Neural cell (in vitro differentiated cells): Measurements from ENCODE around the gene IRX6. TPM values are rescaled to one million over a fixed set of nuclear protein-coding genes. Genes with fewer than 3 reads are reported as not detected.

Experiments
- H2AFZ ChIP-seq: fragments of 200-600, 300-800 bp; sonication (generic), shearing (Covaris generic); 2 replicates; pipeline ENCODE4 v1.6.0; 2014; ENCODE audit warnings: low read depth, mild to moderate bottlenecking, antibody characterized with exemption, low read length, moderate library complexity
- H3F3A ChIP-seq: fragments of 200-600 bp; shearing (Covaris generic); 2 replicates; pipeline ENCODE4 v1.6.1; 2016; ENCODE audit warnings: mild to moderate bottlenecking, moderate library complexity, mixed read lengths, antibody characterized with exemption, low read length; ENCODE audit not compliant: insufficient read depth, poor library complexity, severe bottlenecking
- H3K27ac ChIP-seq: fragments of 200-600, 300-800 bp; sonication (generic), shearing (Covaris generic); 2 replicates; pipeline ENCODE4 v1.5.1; 2014; ENCODE audit warnings: mild to moderate bottlenecking, low read length, moderate library complexity
- H3K27me3 ChIP-seq: fragments of 300-800, 200-600 bp; sonication (generic), shearing (Covaris generic); 2 replicates; pipeline ENCODE4 v1.6.0; 2014; ENCODE audit warnings: mild to moderate bottlenecking, low read depth, low read length, moderate library complexity; ENCODE audit not compliant: insufficient read depth
- H3K36me3 ChIP-seq: fragments of 300-800, 200-600 bp; sonication (generic), shearing (Covaris generic); 2 replicates; pipeline ENCODE4 v1.5.1; 2014; ENCODE audit warnings: mild to moderate bottlenecking, antibody characterized with exemption, low read length, moderate library complexity; ENCODE audit not compliant: insufficient read depth
- H3K4me2 ChIP-seq: fragments of 300-800, 200-600 bp; sonication (generic), shearing (Covaris generic); 2 replicates; pipeline ENCODE4 v1.6.0; 2014; ENCODE audit warnings: mild to moderate bottlenecking, low read length
- H3K4me3 ChIP-seq: fragments of 300-800, 200-600 bp; sonication (generic), shearing (Covaris generic); 2 replicates; pipeline ENCODE4 v1.5.1; 2014; ENCODE audit warnings: mild to moderate bottlenecking, low read length, moderate library complexity
- H3K79me2 ChIP-seq: fragments of 200-600 bp; shearing (Covaris generic); replicated peaks from 2 replicates; pipeline ENCODE4 v1.6.0; 2014; ENCODE audit warnings: mild to moderate bottlenecking, low read length, moderate library complexity; ENCODE audit not compliant: insufficient read depth
- H3K9ac ChIP-seq: fragments of 300-800, 200-600 bp; sonication (generic), shearing (Covaris generic); 2 replicates; pipeline ENCODE4 v1.6.1; 2016; ENCODE audit warnings: mild to moderate bottlenecking, low read length, mixed read lengths
- H3K9me2 ChIP-seq: fragments of 200-600 bp; shearing (Covaris generic); 2 replicates; pipeline ENCODE4 v1.6.1; 2016; ENCODE audit warnings: mild to moderate bottlenecking, low read length, mixed read lengths; ENCODE audit not compliant: insufficient read depth
- H3K9me3 ChIP-seq: fragments of 200-600, 300-800 bp; sonication (generic), shearing (Covaris generic); 2 replicates; pipeline ENCODE4 v1.6.1; 2016; ENCODE audit warnings: mild to moderate bottlenecking, mixed run types, low read length, moderate library complexity, mixed read lengths
- H4K20me1 ChIP-seq: fragments of 200-600 bp; shearing (Covaris generic); 2 replicates; pipeline ENCODE4 v1.6.1; 2016; ENCODE audit warnings: mild to moderate bottlenecking, mixed run types; ENCODE audit not compliant: insufficient read depth
- CTCF ChIP-seq: fragments of 450-650 bp; IDR thresholded peaks from 2 replicates; pipeline ENCODE4 v1.5.1; 2014; ENCODE audit warnings: antibody characterized with exemption, mild to moderate bottlenecking, moderate library complexity; ENCODE audit not compliant: poor library complexity, severe bottlenecking
- EP300 ChIP-seq: fragments of 450-650 bp; conservative IDR thresholded peaks from 2 replicates; pipeline ENCODE4 v1.6.1; 2014; ENCODE audit warnings: antibody characterized with exemption, mild to moderate bottlenecking, moderate library complexity; ENCODE audit not compliant: poor library complexity, severe bottlenecking
- EZH2 ChIP-seq: fragments of 200-600, 300-800 bp; shearing (Covaris generic), sonication (generic); IDR thresholded peaks from 2 replicates; pipeline ENCODE4 v1.6.1; 2014; ENCODE audit warnings: antibody characterized with exemption, low read length, borderline replicate concordance, mild to moderate bottlenecking; ENCODE audit not compliant: insufficient read depth, poor library complexity, severe bottlenecking
- MXI1 ChIP-seq: fragments of 450-650 bp; conservative IDR thresholded peaks from 2 replicates; pipeline ENCODE4 v1.6.1; 2014; ENCODE audit warnings: antibody characterized with exemption, mild to moderate bottlenecking; ENCODE audit not compliant: poor library complexity, severe bottlenecking
- POLR2AphosphoS5 ChIP-seq: IDR thresholded peaks from 2 replicates; pipeline ENCODE4 v1.6.1; 2012
- RAD21 ChIP-seq: fragments of 450-650 bp; conservative IDR thresholded peaks from 2 replicates; pipeline ENCODE4 v1.6.1; 2014; ENCODE audit warnings: antibody characterized with exemption, mild to moderate bottlenecking, moderate library complexity
- SMC3 ChIP-seq: fragments of 450-650 bp; conservative IDR thresholded peaks from 2 replicates; pipeline ENCODE4 v1.6.1; 2014; ENCODE audit warnings: antibody characterized with exemption, mild to moderate bottlenecking, moderate library complexity; ENCODE audit not compliant: poor library complexity
- TAF1 ChIP-seq: IDR thresholded peaks from 2 replicates; pipeline ENCODE4 v1.6.1; 2012; ENCODE audit warnings: low read depth
- polyA plus RNA-seq: library from polyadenylated mRNA; depleted of rRNA; stranded (reverse); fragments of >200 nt; gene quantifications from 2 replicates; pipeline ENCODE4 v1.2.3, GENCODE V29; 2014
- TF ChIP-seq, protein P1 (sequence below): IDR thresholded peaks from 2 replicates; pipeline ENCODE4 v1.6.1; 2012; ENCODE audit warnings: borderline replicate concordance

Gene IRX6
- polyA plus RNA-seq, 1 donor from 2014 or later = not detected

DNA sequence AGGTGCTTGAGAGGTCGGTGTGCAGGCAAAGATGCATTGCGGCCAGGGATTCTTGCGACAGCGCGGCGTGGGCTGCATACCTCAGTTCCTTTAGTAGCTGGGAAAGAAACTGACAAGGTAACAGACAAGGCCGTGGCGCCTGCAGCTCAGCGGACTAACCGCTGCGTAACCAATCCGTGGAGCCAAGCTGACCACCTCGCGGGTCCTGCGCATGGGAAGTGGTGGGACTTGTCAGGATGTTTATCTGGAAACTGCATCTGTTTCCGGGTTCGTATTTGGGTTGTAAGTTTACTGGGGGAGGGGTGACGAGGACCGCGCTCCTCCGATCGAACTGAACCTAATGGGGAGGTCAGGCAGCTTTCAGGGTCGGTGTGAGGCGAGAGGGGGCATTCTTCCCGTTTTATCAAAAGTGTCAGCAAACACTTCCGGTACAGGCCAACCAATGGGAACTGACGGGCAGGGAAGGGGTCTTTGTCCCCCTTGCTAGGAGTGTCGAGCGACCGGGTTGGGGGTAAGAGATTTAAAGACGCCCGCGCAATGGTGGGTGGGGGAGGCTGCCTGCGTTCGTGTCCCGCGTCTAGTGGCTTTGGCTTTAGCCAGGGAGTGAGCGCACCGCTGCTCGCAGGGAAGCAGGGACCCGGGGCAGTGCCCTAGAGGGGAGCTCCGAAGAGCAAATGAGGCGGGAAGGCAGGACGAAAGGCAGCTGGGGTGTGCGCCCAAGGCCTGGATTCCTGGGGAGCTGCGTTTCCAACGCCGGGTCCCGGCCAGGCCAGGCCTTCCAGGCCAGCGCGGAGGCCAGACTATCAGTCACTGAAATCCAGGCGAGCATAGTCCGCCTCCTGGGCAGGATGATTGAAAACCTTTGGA, 7.0 kb downstream of the IRX6 start:
- Histone ChIP-seq H3K27ac (no peak overlapping the region), H3K9ac (no peak overlapping the region), H4K20me1 (no peaks in the 10 kb centered on the region), H3K36me3 (no peaks in the 10 kb centered on the region), H3K4me2 (no peak overlapping the region), H3K79me2 (no peaks in the 10 kb centered on the region), H3K9me3 (no peaks in the 10 kb centered on the region), H3K4me3 (peak overlapping the region; percentile 48), H3F3A (no peaks in the 10 kb centered on the region), H3K27me3 (peaks cover 90% of the 10 kb centered on the region), H2AFZ (no peak overlapping the region), H3K9me2 (no peaks in the 10 kb centered on the region)
- TF ChIP-seq POLR2AphosphoS5 (no peak), CTCF (no peak), EP300 (no peak), SMC3 (no peak), MXI1 (no peak), TAF1 (no peak)
- TF ChIP-seq, protein P1, sequence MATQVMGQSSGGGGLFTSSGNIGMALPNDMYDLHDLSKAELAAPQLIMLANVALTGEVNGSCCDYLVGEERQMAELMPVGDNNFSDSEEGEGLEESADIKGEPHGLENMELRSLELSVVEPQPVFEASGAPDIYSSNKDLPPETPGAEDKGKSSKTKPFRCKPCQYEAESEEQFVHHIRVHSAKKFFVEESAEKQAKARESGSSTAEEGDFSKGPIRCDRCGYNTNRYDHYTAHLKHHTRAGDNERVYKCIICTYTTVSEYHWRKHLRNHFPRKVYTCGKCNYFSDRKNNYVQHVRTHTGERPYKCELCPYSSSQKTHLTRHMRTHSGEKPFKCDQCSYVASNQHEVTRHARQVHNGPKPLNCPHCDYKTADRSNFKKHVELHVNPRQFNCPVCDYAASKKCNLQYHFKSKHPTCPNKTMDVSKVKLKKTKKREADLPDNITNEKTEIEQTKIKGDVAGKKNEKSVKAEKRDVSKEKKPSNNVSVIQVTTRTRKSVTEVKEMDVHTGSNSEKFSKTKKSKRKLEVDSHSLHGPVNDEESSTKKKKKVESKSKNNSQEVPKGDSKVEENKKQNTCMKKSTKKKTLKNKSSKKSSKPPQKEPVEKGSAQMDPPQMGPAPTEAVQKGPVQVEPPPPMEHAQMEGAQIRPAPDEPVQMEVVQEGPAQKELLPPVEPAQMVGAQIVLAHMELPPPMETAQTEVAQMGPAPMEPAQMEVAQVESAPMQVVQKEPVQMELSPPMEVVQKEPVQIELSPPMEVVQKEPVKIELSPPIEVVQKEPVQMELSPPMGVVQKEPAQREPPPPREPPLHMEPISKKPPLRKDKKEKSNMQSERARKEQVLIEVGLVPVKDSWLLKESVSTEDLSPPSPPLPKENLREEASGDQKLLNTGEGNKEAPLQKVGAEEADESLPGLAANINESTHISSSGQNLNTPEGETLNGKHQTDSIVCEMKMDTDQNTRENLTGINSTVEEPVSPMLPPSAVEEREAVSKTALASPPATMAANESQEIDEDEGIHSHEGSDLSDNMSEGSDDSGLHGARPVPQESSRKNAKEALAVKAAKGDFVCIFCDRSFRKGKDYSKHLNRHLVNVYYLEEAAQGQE = no peak

GRCh38 chr16:55331648-55332185, 7.7 kb downstream of the IRX6 start:
- TF ChIP-seq EP300 (no peak), POLR2AphosphoS5 (no peak), CTCF (no peak), EZH2 (no peak), SMC3 (no peak), MXI1 (no peak), TAF1 (no peak), RAD21 (no peak)
- TF ChIP-seq, protein P1 = no peak
- Histone ChIP-seq H3K27ac (no peak overlapping the region), H3F3A (no peaks in the 10 kb centered on the region), H2AFZ (no peak overlapping the region), H3K9ac (no peak overlapping the region), H3K79me2 (no peaks in the 10 kb centered on the region), H4K20me1 (no peaks in the 10 kb centered on the region), H3K4me2 (no peak overlapping the region), H3K36me3 (no peaks in the 10 kb centered on the region), H3K4me3 (peak overlapping the region; percentile 48), H3K9me3 (no peaks in the 10 kb centered on the region), H3K27me3 (peaks cover 83% of the 10 kb centered on the region), H3K9me2 (no peaks in the 10 kb centered on the region)
